ENCODE data around the gene CEP128.

CEP128 gene

DNA sequence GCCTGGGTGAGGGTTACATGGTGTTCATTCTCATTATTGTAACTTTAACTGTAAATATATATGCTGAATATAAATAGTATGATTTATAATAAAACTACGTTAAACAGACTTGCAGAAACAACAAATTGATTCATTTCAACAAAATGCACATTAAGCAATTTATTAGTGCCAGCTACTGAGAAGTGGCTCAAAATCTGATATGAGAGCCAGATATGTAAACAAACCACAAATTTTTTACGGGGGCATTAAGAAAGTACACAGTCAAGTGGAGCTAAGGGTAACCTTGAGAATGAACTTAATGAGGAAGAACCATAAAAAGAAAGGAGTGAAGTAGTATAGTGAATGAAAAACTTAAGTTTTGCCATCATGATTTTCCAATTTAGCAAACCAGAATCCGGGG lies 40.3 kb downstream of the CEP128 start:
- no peak for DNase-seq (ENCODE audit: low spot score)

GRCh38 chr14:80872645-80873044 lies 68.9 kb downstream of the CEP128 start:
- no peak for DNase-seq (ENCODE audit: low spot score)

DNA sequence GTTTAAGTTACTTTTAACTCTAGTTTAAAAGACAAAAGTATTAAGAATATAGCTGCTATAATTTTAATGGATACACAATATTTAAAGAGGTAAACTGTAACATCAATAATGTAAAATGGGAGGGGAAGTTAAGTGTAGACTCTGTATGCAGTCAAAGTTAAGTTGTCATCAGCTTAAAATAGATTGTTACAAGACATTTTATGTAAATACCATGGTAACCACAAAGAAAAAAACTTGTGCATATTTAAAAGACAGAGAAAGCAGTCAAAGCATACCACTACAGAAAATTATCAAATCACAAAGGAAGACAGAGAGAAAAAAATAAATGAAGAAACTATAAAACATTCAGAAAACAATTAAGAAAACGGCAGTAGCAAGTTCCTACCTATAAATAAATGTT lies 73.3 kb downstream of the CEP128 start:
- DNase-seq (ENCODE audit: low spot score): no peak

- no peak for DNase-seq (ENCODE audit: low spot score)
These were observed 73.7 kb downstream of the CEP128 start for GRCh38 chr14:80867798-80868197.

GRCh38 chr14:80867091-80867490 lies 74.4 kb downstream of the CEP128 start:
- no peak for DNase-seq (ENCODE audit: low spot score)

DNA sequence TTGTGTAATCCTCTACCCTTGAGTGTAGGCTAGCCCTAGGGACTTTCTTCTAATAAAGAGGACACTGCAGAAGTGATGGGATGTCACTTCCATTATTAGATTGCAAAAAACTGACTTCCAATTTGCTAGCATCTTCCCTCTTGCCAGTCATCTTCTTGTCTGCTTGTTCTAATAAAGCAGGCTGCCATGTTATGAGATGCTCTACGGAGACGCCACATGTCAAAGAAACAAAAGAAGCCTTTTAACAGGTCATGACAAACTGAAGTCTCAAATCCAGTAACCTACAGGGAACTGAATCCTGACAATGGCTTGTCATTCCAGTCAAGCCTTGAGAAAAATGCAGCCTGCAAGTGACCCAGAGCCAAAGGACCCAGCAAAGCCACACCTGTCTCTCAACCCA lies 76.0 kb downstream of the CEP128 start:
- DNase-seq (ENCODE audit: low spot score): no peak

GRCh38 chr14:80862983-80863382 lies 78.6 kb downstream of the CEP128 start:
- no peak for DNase-seq (ENCODE audit: low spot score)

DNA sequence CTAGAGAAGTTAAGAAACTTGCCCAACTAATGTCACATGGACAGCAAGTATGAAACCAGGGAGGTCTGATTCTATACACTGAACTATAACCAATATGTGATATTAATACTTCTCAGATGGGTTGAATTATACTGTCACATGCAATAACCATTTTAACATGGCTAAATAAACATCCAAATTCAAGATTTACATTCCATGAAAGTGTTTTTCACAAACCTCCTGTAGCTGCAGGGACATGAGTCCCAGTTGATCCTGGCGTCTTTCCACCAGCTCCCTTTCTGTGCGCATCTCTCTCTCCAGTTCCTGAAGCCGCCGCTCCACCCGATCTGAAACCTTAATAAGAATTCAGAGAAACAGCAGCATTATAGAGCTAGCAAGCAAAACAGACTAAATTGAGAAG lies 79.0 kb downstream of the CEP128 start:
- no peak for DNase-seq (ENCODE audit: low spot score)

DNA sequence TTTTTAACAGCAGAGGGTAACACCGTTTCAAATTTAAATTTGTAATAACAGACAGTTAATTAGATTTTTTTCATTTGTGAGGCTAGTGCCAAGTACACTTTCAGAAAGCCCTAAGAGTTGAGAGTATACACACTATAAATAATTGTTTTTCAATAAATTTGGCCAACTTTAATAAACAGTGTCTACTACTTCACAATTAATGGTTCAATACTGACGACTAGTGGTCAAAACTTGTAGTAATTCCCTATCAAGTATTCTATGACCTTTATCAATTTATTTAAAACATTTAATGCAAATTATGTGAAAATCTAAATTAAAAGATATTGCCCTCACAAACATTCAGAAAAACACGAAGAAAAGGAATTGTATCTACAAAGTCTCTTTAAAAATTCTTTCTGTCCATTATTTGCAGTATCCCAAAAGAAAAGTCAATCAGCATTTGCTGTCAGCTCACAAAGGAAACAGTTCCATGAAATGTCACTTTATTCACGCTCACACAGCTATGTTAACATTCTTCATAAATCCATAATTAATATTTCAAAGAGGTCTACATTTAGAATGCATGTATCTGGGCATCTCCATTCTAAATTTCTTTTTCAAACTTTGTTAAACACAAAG lies 91.2 kb downstream of the CEP128 start:
- peak; percentile 34 for DNase-seq (ENCODE audit: low spot score)

GRCh38 chr14:80847070-80847469 lies 94.5 kb downstream of the CEP128 start:
- no peak for DNase-seq (ENCODE audit: low spot score)

GRCh38 chr14:80845856-80846255 lies 95.7 kb downstream of the CEP128 start:
- no peak for DNase-seq (ENCODE audit: low spot score)

DNA sequence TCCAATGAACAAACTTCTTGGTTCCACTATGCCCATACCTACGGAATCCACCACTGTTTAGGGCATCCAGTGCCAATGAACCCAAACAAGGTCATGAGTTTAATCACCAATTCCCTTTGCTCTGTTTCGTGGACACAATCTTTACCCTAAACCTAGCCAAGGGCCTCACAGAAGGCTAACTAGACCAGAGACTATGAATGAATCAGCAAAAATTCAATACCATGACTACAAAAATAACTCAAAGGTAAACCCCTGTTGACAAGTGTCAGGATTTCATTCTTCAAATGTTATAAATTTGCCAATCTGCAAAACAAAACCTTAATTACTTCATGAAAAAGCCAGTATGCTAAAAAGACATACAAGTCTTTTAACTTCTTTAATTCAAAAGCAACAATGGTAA lies 96.7 kb downstream of the CEP128 start:
- no peak for DNase-seq (ENCODE audit: low spot score)

GRCh38 chr14:80839743-80840142 lies 101.8 kb downstream of the CEP128 start:
- DNase-seq (ENCODE audit: low spot score): no peak

DNA sequence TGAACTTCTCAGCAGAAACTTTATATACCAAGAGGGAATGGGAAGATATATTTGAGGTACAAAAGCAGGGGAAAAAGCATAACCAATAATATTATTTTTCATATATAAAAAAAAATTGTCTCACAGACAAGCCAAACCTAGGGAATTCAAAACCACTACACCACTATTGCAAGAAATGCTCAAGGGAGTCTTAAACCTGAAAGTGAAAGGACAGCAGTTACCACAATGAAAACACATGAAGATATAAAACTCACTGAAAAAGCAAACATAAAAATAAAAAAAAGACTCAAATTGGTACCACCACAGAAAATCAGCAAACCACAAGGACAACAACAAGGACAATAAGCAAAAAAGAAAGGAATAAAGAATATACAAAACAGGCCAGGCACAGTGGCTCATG lies 131.9 kb downstream of the CEP128 start:
- no peak for DNase-seq (ENCODE audit: low spot score)

- no peak for DNase-seq (ENCODE audit: low spot score)
These were observed 136.4 kb downstream of the CEP128 start for GRCh38 chr14:80805136-80805535.

DNA sequence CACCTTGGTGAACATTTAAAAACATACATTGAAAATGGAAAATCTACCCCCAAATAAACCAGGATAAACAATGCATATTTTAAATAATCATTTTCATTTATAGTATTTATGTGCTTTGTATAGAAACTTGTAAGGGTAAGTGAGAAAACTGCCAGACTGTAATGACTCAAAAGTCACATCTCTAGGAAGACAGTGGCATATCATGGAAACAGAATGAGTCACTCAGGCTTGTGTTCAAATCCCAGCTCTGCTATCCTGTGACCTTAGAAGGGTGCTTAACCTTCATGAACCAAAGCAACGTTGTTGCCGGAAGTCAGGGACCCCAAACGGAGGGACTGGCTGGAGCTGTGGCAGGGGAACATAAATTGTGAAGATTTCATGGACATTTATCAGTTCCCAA lies 142.7 kb downstream of the CEP128 start:
- DNase-seq (ENCODE audit: low spot score): no peak

DNA sequence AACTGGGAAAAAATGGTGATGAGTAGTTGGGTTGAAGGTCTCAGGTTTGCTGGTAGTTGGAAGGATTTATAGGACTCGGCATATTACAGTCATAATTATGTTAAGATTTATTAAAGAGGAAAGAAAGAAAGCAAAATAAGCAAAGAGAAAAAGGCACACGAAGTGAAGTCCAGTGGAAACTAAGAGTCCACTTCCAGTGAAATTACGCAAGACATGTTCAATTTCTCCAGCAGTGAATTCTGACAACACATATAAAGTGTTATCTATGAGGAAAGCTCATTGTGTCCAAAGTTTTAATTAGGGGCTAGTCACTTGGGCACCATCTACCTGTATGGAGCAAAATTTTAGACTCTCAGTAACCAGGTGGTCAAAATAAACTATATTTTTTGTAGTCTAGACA lies 143.3 kb downstream of the CEP128 start:
- no peak for DNase-seq (ENCODE audit: low spot score)

DNA sequence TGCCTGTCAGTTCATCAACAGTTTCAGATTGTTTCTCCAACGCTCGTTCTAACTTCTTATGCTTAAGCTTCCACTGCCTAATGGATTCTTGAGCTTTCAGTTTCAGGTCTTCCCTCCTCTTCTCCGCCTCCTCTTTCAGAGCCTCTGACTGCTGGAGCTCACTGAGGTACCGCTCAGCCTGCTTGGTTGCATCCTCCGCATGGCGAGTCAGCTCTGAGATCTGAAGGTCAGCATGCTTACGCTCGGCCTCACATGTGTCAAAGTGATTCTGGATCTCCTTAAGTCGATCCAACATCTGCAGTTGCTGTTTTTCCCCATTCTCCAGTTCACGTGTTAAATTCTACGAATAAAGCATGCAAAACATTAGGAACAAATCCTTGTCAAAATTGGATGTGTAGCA lies 148.8 kb downstream of the CEP128 start:
- no peak for DNase-seq (ENCODE audit: low spot score)

DNA sequence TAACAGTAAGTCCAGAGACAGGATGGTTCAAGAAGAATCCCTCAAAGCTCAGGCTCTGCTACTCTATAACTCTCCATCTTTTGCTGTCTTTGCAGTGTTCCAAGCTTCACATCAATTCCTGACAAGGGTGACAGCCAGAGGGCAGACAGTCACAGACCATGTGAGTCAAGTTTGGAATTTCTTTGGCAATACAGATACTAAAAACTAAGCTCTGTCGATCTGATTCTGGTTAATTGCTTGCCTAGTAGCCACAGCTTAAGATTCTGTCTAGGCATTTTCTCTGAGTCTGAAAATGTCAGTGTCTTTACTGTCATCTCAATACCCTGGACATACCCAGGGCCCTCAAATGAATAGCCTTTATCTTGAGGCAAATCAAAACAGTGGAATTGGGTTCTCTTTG lies 153.7 kb downstream of the CEP128 start:
- DNase-seq (ENCODE audit: low spot score): no peak

DNA sequence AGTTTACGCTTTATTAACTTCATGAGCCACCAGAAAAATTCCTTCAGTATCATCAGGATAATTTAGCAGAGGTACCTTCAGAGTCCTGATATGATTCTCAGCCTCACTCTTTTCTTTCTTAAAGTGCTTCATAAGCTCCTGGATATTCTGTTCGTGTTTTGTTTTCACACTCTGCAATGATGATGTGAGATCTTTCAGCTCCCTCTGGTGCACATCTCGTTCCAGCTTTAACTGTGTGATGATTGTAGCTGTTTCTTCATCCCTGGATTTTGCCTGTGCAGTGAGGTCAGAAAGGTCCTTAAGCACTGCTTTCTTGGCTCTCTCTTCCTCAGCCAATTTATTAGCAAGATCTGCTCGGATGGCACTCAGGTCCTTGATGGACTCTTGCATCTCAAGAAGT lies 156.7 kb downstream of the CEP128 start:
- no peak for DNase-seq (ENCODE audit: low spot score)

DNA sequence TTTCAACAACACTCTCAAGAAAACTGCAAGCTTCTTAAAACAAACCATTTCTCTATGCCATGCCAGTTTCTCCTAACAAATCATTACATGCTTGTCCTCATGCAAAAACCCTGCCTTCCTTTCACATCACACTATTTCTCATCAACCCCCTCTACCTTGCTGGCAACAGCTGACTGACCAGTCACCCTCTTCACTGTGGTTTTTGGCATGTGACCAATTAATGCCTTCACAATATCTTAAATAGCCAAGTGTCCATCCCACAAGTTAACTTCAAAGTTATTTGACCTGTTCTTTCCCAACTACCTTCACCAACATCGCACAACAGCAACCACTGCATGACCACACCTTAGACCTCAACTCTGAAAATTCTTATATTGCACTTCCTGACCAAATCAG lies 159.6 kb downstream of the CEP128 start:
- DNase-seq (ENCODE audit: low spot score): no peak

DNA sequence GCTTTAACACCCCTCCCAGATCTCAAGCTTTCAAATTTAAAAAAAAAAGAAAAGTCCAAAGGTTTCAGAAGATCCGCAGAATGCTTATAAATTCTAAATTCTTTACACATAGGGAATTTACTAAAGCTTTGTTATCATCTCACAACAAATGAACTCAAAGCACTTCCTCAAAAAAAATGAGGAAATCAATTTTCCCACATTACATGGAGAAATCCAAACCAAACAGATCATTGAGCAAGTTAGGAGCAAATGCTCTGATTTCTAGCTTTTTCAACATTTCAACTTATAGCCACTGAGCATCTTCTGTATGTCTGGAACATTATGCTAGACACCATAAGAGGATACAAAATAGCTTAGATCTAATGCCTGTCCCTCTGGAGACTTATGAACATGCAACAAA lies 161.0 kb downstream of the CEP128 start:
- no peak for DNase-seq (ENCODE audit: low spot score)

GRCh38 chr14:80776657-80777056 lies 164.9 kb downstream of the CEP128 start:
- no peak for DNase-seq (ENCODE audit: low spot score)

GRCh38 chr14:80776186-80776585 lies 165.4 kb downstream of the CEP128 start:
- no peak for DNase-seq (ENCODE audit: low spot score)

DNA sequence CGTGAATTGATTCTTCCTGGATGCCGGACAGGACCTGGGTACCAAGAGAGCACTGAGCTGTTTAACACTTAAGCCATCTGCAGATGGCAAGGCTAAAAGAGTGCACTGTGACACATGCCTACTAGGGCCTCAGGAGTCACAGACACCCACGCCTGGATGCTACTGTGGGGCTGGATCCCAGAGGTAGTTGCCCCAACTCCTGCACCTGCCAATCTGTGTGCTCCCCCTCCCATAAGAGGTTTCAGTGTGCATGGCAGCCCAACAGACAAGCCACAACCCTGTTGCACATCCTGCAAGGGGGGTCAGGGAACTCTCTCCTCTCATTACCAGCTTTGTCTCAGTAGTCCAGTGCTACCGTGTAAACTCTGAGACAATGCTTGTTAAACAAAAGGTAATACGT lies 169.0 kb downstream of the CEP128 start:
- DNase-seq (ENCODE audit: low spot score): no peak
